IPS-NIHi11 (cell line): Measurements from ENCODE around the gene TNNT2.
A peak's percentile ranks its signal among the peaks of the same experiment; 100 is the strongest.

ENCODE experiments used
- DNase-seq: peaks from one replicate; pipeline ENCODE4 v3.0.0; 2012; ENCODE audit warnings: mixed read lengths, low spot score

The TNNT2 gene

DNA sequence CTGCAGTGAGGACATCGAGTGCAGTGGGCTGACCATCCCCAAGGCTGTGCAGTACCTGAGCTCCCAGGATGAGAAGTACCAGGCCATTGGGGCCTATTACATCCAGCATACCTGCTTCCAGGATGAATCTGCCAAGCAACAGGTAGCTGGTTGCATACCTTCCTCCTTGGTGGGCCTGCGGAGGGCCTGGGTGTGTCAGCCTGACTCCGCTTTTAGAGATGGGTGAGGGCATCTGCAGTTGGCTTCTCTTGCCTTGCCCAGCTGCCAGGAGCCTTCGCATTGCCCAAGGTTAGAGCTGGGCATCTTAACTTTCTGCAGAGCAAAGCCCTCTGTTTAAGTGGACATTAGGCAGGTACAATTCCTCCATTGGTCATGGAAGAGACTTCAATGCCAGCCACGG, 60.9 kb downstream of the TNNT2 start:
- DNase-seq, result no peak

DNA sequence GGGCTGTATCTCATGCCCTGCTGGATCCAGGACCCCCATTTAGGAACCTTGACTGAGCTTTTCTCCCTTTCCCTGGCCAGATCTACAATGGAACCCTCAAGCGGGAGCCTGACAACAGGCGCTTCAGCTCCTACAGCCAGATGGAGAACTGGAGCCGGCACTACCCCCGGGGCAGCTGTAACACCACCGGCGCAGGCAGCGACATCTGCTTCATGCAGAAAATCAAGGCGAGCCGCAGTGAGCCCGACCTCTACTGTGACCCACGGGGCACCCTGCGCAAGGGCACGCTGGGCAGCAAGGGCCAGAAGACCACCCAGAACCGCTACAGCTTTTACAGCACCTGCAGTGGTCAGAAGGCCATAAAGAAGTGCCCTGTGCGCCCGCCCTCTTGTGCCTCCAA, 64.4 kb downstream of the TNNT2 start:
- DNase-seq, result no peak

DNA sequence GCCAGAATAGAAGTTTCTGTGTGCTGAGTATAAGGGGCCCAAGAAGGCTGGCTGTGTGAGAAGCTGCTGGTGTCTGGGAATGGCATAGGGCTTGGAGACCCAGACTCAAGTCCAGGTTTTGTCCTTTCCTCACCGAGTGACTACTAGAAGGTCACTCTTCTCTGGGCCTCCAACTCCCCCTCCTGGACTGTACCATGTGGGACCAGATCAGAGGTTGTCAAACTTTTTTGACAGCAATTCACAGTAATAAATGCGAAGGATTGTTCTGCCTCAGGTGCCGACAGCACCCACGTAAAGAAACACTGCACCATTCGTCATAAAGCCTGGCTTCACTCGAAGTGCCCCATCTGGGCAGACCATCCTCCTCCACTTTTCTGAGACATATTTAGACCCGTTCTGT, 65.2 kb downstream of the TNNT2 start:
- no peak for DNase-seq

DNA sequence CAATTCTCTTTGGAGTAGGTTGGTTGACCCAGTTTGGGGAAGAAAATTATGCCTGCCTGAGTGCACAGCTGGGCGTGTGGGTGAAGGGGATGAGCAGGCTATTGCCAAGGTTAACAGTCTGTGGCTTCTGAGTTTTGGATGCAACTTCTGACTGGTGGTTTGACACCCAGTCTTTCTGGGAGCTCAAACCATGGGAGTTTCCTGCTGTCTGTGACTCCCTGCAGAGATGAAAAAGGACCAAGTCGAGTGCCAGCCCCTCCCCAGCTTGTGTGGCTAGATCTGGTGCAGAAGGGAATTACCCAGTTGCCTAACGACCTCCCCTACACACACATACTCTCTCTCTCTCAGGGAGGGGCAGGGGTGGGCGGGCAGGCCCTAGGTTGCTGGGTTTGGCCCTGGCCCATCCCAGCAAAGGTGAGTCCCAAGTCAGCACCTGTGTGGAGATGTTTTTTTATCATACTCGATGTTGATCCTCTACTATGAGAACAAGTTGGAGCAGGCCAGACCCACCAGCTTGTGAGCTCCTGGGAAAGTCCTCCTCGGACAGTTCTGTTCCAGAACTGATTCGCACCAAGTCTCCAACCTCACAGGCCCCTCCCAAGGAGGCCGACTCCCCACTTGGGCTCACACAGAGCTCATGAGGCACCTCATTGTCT, 66.0 kb downstream of the TNNT2 start:
- peak; percentile 29 for DNase-seq

DNA sequence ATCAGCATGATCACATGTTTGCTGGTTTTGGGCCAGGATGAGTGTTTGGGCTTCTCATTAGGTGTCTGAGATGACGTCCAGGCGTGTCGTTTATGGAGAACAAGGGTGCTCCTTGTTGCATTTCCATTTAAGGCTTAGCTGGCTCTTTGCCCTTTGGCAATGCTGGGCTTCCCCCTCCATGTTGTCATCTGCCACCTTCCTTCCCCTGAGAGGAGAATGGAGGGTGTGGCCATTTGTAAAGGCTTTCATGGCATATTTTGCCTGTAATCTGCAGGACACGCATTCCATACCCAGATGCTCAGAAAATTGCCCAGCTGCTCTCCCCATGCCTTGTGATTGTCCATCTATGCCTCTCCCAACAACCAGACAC, 66.5 kb downstream of the TNNT2 start:
- DNase-seq, result no peak

DNA sequence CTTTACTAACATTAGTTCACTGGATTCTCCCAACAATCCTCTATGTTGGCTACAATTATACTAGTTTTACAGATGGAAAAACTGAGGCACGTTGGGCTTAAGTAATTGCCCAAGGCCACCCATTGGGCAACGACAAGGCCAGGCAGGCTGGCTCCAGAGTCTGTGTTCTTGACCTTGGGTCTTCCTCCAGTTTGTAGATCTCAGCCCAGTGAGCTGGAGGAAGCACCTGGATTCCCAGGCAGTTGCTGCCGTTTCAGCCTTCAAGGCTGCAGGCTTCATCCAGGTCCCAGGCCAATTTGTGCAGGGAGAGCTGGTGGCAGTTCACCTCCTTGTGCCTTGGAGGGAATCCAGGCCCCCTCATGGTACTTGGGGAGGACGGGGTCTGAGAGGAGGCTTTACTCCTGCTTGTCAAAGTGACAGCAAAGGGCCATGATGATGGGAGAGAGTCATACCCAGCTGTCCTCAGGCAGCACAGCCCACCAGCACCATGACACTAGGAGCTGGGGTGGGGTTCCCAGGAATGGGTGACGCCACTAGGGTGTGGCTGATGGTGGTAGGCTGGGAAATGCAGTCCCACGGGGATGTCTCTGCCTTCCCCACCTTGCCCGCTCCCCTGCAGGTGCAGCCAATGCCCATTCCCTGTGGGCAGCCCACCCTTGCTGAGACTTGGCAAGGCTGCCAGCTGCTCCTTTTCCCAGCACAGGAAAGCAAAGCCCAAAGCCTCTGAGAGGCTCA, 67.1 kb downstream of the TNNT2 start:
- no peak for DNase-seq

DNA sequence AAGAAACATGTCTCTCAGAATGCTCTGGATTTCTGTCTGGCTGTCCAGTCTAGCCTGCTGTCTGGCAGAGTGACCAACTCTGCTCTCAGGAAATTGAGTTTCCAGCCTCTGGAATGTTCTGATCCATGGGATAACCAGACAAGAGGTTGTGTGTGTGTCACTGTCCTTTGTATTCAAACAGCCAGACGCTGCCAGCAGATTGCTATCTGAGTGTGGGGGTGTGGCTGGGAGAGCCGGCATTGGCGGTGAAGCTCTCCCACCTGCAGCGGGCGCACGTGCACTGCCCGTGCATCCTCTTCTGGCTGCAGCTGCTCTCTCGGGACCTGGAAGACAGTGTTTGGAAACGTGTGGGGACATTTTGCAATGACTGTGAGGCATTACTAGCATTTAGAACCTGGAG, 68.1 kb downstream of the TNNT2 start:
- peak; percentile 89 for DNase-seq
